22Rv1 (cell line): ENCODE measurements around the gene HS1BP3.

Experiments
- H3K27ac ChIP-seq: fragments of 450-650 bp; 2 replicates; pipeline ENCODE4 v1.5.1; 2017
- CTCF ChIP-seq: fragments of 450-650 bp; IDR thresholded peaks from 2 replicates; pipeline ENCODE4 v1.5.1; 2017; ENCODE audit warnings: mild to moderate bottlenecking
- ZFX ChIP-seq: fragments of 450-650 bp; IDR thresholded peaks from 2 replicates; pipeline ENCODE4 v1.6.1; 2017; ENCODE audit warnings: antibody characterized with exemption, borderline replicate concordance

Gene HS1BP3

GRCh38 chr2:20592106-20593071 lies 58.5 kb downstream of the HS1BP3 start:
- TF ChIP-seq CTCF (no peak), ZFX (no peak)
- no peak overlapping the region for H3K27ac ChIP-seq

- no peak for TF ChIP-seq ZFX
- no peak for TF ChIP-seq CTCF
- H3K27ac ChIP-seq, result no peak overlapping the region
These were observed 60.0 kb downstream of the HS1BP3 start for GRCh38 chr2:20590704-20591515.

GRCh38 chr2:20589975-20590703 lies 60.8 kb downstream of the HS1BP3 start:
- no peak overlapping the region for H3K27ac ChIP-seq
- TF ChIP-seq CTCF, result no peak
- TF ChIP-seq ZFX, result no peak

- TF ChIP-seq CTCF (no peak), ZFX (no peak)
- no peak overlapping the region for H3K27ac ChIP-seq
These were observed 61.7 kb downstream of the HS1BP3 start for GRCh38 chr2:20588918-20589871.

- TF ChIP-seq ZFX (no peak), CTCF (no peak)
- no peak overlapping the region for H3K27ac ChIP-seq
These were observed 64.9 kb downstream of the HS1BP3 start for GRCh38 chr2:20585710-20586594.
